ENCODE results near the gene SRCIN1.

The SRCIN1 gene

DNA sequence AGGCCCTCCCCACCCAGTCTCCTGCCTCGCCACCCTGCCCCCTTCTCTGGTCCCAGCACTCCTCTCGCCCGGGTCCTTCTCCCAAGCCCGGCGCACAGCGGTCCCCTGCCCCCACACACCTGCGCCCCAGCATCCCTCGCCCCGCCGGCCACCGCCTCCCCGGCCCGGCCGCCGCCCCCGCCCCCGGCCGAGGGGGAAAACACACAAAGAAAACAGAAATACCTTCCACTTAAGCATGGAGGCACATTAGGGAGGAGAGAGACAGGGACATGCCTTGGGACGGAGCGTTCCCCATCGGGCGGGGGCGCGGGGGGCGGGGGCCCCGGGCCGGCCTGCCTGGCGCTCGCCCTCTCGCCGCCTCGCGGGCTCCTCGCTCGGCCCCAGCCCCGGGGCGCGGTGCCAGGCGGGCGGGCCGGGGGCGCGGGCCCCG, 326 bp downstream of the SRCIN1 start:
- peaks cover 14 to 23% of the 10 kb centered on the region in 2 experiments for H3K4me1 ChIP-seq (ENCODE audit: control insufficient read depth in 1 of 2, insufficient read depth in 1 of 2, low read depth in 1 of 2, low read length in 1 of 2)
- H3K36me3 ChIP-seq: no peaks in the 10 kb centered on the region
- peak overlapping the region; percentile 38 to 56 for H3K4me3 ChIP-seq (ENCODE audit: low read depth in 1 of 2, low read length in 1 of 2)
- no peak overlapping the region for H3K27ac ChIP-seq
- TF ChIP-seq, protein P1, sequence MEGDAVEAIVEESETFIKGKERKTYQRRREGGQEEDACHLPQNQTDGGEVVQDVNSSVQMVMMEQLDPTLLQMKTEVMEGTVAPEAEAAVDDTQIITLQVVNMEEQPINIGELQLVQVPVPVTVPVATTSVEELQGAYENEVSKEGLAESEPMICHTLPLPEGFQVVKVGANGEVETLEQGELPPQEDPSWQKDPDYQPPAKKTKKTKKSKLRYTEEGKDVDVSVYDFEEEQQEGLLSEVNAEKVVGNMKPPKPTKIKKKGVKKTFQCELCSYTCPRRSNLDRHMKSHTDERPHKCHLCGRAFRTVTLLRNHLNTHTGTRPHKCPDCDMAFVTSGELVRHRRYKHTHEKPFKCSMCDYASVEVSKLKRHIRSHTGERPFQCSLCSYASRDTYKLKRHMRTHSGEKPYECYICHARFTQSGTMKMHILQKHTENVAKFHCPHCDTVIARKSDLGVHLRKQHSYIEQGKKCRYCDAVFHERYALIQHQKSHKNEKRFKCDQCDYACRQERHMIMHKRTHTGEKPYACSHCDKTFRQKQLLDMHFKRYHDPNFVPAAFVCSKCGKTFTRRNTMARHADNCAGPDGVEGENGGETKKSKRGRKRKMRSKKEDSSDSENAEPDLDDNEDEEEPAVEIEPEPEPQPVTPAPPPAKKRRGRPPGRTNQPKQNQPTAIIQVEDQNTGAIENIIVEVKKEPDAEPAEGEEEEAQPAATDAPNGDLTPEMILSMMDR (IDR thresholded peaks at IDR 0.05): no peak
- H3K27me3 ChIP-seq: peaks cover 98% of the 10 kb centered on the region
- H3K9me3 ChIP-seq: no peaks in the 10 kb centered on the region

DNA sequence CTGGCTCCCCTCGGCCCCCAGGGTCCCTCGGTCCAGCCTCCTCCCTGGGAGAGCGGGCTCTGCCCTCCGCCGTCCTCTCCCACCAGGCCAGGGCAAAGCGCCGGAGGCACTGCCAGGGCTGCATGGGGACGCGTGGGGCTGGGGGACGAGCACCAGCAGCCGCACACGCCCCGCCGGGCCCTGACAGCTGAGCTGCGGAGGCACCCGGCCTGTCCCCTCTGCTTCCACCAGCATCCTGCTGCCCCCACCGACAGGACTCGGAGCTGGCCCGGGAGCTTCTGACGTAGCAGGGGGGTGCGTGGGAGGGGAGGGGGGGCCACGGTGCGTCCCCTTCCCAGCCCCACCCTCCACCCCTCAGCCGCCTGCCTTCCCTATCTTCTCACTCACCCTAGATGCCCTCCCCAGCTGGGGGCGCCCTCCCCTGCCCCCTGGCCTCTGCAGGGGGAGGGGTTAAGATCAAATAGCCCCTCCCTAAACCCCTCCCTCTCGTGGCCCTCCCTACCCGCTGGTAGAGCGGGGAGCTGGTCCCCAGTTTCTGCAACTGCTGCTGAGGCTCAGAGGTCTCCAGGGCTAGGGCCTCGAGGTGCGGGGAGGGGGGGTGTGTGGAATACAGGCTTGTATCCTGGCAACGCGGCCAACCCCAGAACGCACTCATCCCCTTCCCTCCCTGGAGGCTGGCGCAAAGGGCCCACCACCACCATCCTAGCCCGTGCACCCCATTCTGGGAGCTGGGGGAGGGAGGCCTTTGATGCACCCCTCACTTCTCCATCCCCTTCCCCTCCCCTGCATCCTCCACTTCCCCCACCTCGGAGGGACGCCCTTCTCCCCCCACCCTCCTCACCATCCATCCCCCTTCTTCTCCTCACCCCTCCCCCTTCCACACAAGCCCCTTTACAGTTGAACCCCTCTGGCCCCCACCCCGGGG, 1.0 kb downstream of the SRCIN1 start:
- no peak overlapping the region for H3K27ac ChIP-seq
- TF ChIP-seq, protein P1 (IDR thresholded peaks at IDR 0.05): no peak
- no peaks in the 10 kb centered on the region for H3K9me3 ChIP-seq
- H3K27me3 ChIP-seq: peaks cover 98% of the 10 kb centered on the region
- H3K4me3 ChIP-seq (ENCODE audit: low read depth in 1 of 2, low read length in 1 of 2): no peak overlapping the region
- H3K4me1 ChIP-seq (ENCODE audit: control insufficient read depth in 1 of 2, insufficient read depth in 1 of 2, low read depth in 1 of 2, low read length in 1 of 2): peaks cover 14 to 23% of the 10 kb centered on the region in 2 experiments
- H3K36me3 ChIP-seq: no peaks in the 10 kb centered on the region

DNA sequence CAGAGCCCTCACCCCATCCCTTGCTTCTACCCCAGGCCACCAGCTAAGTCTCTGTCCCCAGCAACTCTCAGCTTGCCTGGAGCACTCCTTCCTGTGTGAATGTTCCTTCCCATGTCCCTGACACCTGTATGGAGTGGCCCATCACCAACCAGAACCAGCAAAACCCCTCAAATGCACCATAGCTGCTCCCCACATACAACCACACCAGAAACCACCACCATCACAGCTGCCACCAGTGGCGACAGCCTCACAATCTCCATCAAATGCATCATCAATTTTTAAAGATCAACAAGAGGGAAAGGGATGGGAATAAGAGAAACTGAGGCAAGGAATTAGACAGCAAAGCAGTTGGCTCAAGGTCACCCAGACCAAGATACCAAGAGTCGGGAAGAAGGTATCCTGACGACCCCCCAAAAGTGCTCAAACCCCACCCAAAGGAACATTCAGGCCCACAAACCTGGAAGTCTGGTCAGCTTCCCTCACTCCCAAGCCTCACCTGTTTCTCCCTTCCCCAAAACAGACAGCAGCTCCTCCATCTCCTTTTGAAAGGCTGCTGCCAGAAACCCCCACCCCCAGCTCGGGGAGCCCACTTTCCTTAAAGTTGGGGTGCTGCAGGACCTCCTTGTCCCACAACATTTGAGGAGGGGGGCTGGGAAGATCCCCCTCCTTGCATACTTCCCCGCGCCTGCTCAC, 1.8 kb downstream of the SRCIN1 start:
- TF ChIP-seq, protein P1 (IDR thresholded peaks at IDR 0.05): no peak
- Histone ChIP-seq H3K9me3 (no peaks in the 10 kb centered on the region), H3K4me3 (ENCODE audit: low read depth in 1 of 2, low read length in 1 of 2) (no peak overlapping the region), H3K27ac (no peak overlapping the region), H3K4me1 (ENCODE audit: control insufficient read depth in 1 of 2, insufficient read depth in 1 of 2, low read depth in 1 of 2, low read length in 1 of 2) (peaks cover 14 to 23% of the 10 kb centered on the region in 2 experiments), H3K36me3 (no peaks in the 10 kb centered on the region), H3K27me3 (peaks cover 98% of the 10 kb centered on the region)

DNA sequence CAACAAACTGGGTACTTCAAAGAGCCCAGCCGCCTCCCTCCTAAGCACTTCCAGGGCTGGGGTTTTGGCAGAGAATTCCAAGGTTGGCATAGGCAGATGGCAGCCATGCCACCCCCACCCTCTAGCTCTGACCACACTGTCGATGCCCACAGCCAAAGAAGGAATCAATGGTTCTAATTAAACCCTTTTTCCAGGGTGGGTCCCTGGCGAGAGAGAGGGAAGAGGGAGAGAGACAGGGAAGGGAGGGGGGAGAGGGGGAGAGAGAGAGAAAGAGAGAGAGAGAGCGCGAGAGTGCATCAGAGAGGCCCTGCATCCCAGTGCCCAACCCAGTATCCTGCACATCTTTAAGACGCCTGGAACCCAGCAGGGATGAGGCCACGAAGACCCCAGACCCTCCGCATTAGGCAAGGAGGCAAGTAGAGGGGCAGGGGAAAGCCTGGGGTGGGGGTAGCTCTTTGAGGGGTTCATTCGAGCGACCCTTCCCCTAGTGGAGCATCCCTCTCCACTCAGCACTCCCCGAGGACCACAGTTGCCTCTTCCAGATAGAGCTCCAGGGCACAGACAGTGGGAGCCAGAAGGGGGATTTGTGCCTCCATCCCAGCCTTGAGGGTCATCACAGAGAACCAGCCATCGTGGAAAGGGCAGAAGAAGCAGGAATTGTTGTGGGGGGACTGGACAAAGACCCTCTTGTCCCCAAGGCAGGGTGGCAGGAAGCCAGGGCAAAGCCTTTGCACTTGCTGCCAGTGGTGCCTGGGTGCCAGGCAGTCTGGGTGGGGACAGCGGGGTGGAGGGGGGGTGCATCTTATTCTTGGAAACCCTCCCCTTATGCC, 2.6 kb downstream of the SRCIN1 start:
- H3K27ac ChIP-seq: no peak overlapping the region
- TF ChIP-seq, protein P1 (IDR thresholded peaks at IDR 0.05): no peak
- H3K4me1 ChIP-seq (ENCODE audit: control insufficient read depth in 1 of 2, insufficient read depth in 1 of 2, low read depth in 1 of 2, low read length in 1 of 2): peaks cover 14 to 23% of the 10 kb centered on the region in 2 experiments
- no peaks in the 10 kb centered on the region for H3K36me3 ChIP-seq
- H3K9me3 ChIP-seq: no peaks in the 10 kb centered on the region
- no peak overlapping the region for H3K4me3 ChIP-seq (ENCODE audit: low read depth in 1 of 2, low read length in 1 of 2)
- peaks cover 98% of the 10 kb centered on the region for H3K27me3 ChIP-seq

DNA sequence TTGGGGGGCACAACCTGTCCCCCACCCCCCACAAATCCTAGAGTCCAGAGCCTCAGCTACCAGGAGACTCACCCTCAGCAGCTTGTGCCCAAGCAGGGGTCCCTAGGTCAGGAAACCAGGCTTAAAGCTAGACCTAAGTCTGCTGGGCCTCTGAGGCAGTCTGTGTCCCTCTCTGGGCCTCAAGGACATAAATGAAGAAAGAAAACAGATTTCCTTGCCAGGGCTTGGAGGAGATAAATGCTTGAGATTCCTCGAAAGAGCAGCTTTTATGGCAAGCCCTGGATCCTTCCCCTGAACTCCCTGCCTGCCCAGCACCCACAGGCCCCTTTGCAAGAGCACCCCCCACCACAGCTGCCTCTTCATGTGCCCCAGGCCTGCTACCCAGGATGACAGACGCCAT, 3.3 kb downstream of the SRCIN1 start:
- TF ChIP-seq, protein P1 (IDR thresholded peaks at IDR 0.05): no peak
- H3K27me3 ChIP-seq: peaks cover 98% of the 10 kb centered on the region
- no peak overlapping the region for H3K4me3 ChIP-seq (ENCODE audit: low read depth in 1 of 2, low read length in 1 of 2)

More for the DNA sequence above, 3.3 kb downstream of the SRCIN1 start:
- peaks cover 14 to 23% of the 10 kb centered on the region in 2 experiments for H3K4me1 ChIP-seq (ENCODE audit: control insufficient read depth in 1 of 2, insufficient read depth in 1 of 2, low read depth in 1 of 2, low read length in 1 of 2)
- H3K27ac ChIP-seq: no peak overlapping the region
- H3K36me3 ChIP-seq: no peaks in the 10 kb centered on the region
- no peaks in the 10 kb centered on the region for H3K9me3 ChIP-seq
